ENCODE measurements around the gene KIAA1210.

Gene KIAA1210

DNA sequence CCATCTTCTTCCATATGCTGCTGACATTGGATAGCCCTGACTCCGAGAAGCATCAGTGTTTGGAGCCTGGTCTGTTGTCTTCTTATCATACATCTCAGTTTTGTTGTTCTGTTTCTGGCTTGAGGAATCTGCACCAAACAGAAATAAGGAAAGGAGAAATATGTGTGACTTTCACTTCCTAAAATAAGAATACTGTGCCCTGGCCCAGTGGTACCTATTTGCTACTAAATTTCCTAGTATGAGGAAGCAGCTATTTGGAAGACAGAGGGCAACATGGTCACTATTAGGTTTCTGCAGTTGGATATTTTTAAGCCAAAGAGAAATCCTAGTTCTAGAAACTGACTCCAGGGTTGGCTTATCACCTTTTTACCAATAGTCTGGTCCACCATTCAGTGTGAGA lies 38.0 kb downstream of the KIAA1210 start:
- Histone ChIP-seq H2BK12ac (ENCODE audit: low read length in 2 of 2) (no peak overlapping the region), H3K18ac (ENCODE audit: low read depth in 1 of 2, low read length in 2 of 2) (no peak overlapping the region), H2AFZ (ENCODE audit: low read depth, low read length) (no peak overlapping the region), H4K8ac (ENCODE audit: low read length) (no peak overlapping the region), H3K27ac (ENCODE audit: low read length, poor library complexity, severe bottlenecking) (no peak overlapping the region), H3K36me3 (ENCODE audit: control insufficient read depth in 1 of 2, insufficient read depth in 2 of 2, low read depth in 1 of 2, low read length in 2 of 2) (no peaks in the 10 kb centered on the region), H2BK5ac (ENCODE audit: low read depth, low read length, poor library complexity, severe bottlenecking) (no peak overlapping the region), H3K4me1 (ENCODE audit: control insufficient read depth, insufficient read depth, low read depth, low read length) (no peaks in the 10 kb centered on the region), H2BK120ac (ENCODE audit: low read depth, low read length) (no peak overlapping the region), H2BK15ac (ENCODE audit: low read depth, poor library complexity, severe bottlenecking) (no peak overlapping the region), H3K4me3 (ENCODE audit: insufficient read depth in 1 of 2, low read depth in 1 of 2, low read length in 2 of 2) (no peak overlapping the region), H3K9ac (ENCODE audit: low read length) (no peak overlapping the region), H3K14ac (ENCODE audit: low read length in 2 of 2) (no peak overlapping the region), H3K27me3 (ENCODE audit: control insufficient read depth in 1 of 2, insufficient read depth in 1 of 2, low read length in 2 of 2) (peaks cover 0 to 70% of the 10 kb centered on the region in 2 experiments), H4K91ac (ENCODE audit: low read length) (no peak overlapping the region), H3K79me1 (replicated peaks; ENCODE audit: low read length, poor library complexity, severe bottlenecking) (no peaks in the 10 kb centered on the region), H3K23ac (ENCODE audit: low read length in 2 of 2) (no peak overlapping the region), H3K9me3 (ENCODE audit: control insufficient read depth, low read length) (no peaks in the 10 kb centered on the region), H3K4ac (ENCODE audit: low read depth in 1 of 2, low read length in 2 of 2) (no peak overlapping the region), H3K4me2 (ENCODE audit: low read length, poor library complexity, severe bottlenecking) (no peak overlapping the region), H2AK5ac (ENCODE audit: low read length, severe bottlenecking) (no peak overlapping the region)
- DNase-seq, result no peak
- no CpG with 5 or more reads among the region's 1 CpG for WGBS

GRCh38 chrX:119087121-119087520 lies 40.5 kb downstream of the KIAA1210 start:
- no peak for DNase-seq
- Histone ChIP-seq H3K79me1 (replicated peaks; ENCODE audit: low read length, poor library complexity, severe bottlenecking) (no peaks in the 10 kb centered on the region), H3K4me3 (ENCODE audit: insufficient read depth in 1 of 2, low read depth in 1 of 2, low read length in 2 of 2) (no peak overlapping the region), H2AK5ac (ENCODE audit: low read length, severe bottlenecking) (no peak overlapping the region), H3K27ac (ENCODE audit: low read length, poor library complexity, severe bottlenecking) (no peak overlapping the region), H3K23ac (ENCODE audit: low read length in 2 of 2) (no peak overlapping the region), H3K27me3 (ENCODE audit: control insufficient read depth in 1 of 2, insufficient read depth in 1 of 2, low read length in 2 of 2) (peaks cover 0 to 78% of the 10 kb centered on the region in 2 experiments), H3K9ac (ENCODE audit: low read length) (no peak overlapping the region), H2AFZ (ENCODE audit: low read depth, low read length) (no peak overlapping the region), H2BK12ac (ENCODE audit: low read length in 2 of 2) (no peak overlapping the region), H3K14ac (ENCODE audit: low read length in 2 of 2) (no peak overlapping the region), H3K18ac (ENCODE audit: low read depth in 1 of 2, low read length in 2 of 2) (no peak overlapping the region), H2BK15ac (ENCODE audit: low read depth, poor library complexity, severe bottlenecking) (no peak overlapping the region), H4K8ac (ENCODE audit: low read length) (no peak overlapping the region), H3K36me3 (ENCODE audit: control insufficient read depth in 1 of 2, insufficient read depth in 2 of 2, low read depth in 1 of 2, low read length in 2 of 2) (no peaks in the 10 kb centered on the region), H2BK120ac (ENCODE audit: low read depth, low read length) (no peak overlapping the region), H3K4ac (ENCODE audit: low read depth in 1 of 2, low read length in 2 of 2) (no peak overlapping the region), H4K91ac (ENCODE audit: low read length) (no peak overlapping the region), H2BK5ac (ENCODE audit: low read depth, low read length, poor library complexity, severe bottlenecking) (no peak overlapping the region), H3K9me3 (ENCODE audit: control insufficient read depth, low read length) (no peaks in the 10 kb centered on the region), H3K4me1 (ENCODE audit: control insufficient read depth, insufficient read depth, low read depth, low read length) (no peaks in the 10 kb centered on the region), H3K4me2 (ENCODE audit: low read length, poor library complexity, severe bottlenecking) (no peak overlapping the region)
- 60% methylated on average over 1 of the region's 1 CpG for WGBS

- no peak overlapping the region for H2BK120ac ChIP-seq (ENCODE audit: low read depth, low read length)
- H2BK12ac ChIP-seq (ENCODE audit: low read length in 2 of 2), result no peak overlapping the region
- no peak overlapping the region for H4K8ac ChIP-seq (ENCODE audit: low read length)
- H3K36me3 ChIP-seq (ENCODE audit: control insufficient read depth in 1 of 2, insufficient read depth in 2 of 2, low read depth in 1 of 2, low read length in 2 of 2), result no peaks in the 10 kb centered on the region
- no peaks in the 10 kb centered on the region for H3K9me3 ChIP-seq (ENCODE audit: control insufficient read depth, low read length)
- H3K79me1 ChIP-seq (replicated peaks; ENCODE audit: low read length, poor library complexity, severe bottlenecking), result no peaks in the 10 kb centered on the region
- H3K4me2 ChIP-seq (ENCODE audit: low read length, poor library complexity, severe bottlenecking), result no peak overlapping the region
- peaks cover under 1 to 74% of the 10 kb centered on the region in 2 experiments for H3K27me3 ChIP-seq (ENCODE audit: control insufficient read depth in 1 of 2, insufficient read depth in 1 of 2, low read length in 2 of 2)
- H3K23ac ChIP-seq (ENCODE audit: low read length in 2 of 2), result no peak overlapping the region
- WGBS, result 69% methylated on average over 2 of the region's 3 CpGs
- H3K14ac ChIP-seq (ENCODE audit: low read length in 2 of 2), result no peak overlapping the region
- H3K9ac ChIP-seq (ENCODE audit: low read length), result no peak overlapping the region
- H3K4me3 ChIP-seq (ENCODE audit: insufficient read depth in 1 of 2, low read depth in 1 of 2, low read length in 2 of 2), result no peak overlapping the region
- H2AK5ac ChIP-seq (ENCODE audit: low read length, severe bottlenecking), result no peak overlapping the region
- no peak overlapping the region for H2BK5ac ChIP-seq (ENCODE audit: low read depth, low read length, poor library complexity, severe bottlenecking)
- H4K91ac ChIP-seq (ENCODE audit: low read length), result no peak overlapping the region
- no peak for DNase-seq
- H3K4me1 ChIP-seq (ENCODE audit: control insufficient read depth, insufficient read depth, low read depth, low read length), result no peaks in the 10 kb centered on the region
- no peak overlapping the region for H2AFZ ChIP-seq (ENCODE audit: low read depth, low read length)
- H3K27ac ChIP-seq (ENCODE audit: low read length, poor library complexity, severe bottlenecking), result no peak overlapping the region
- H3K18ac ChIP-seq (ENCODE audit: low read depth in 1 of 2, low read length in 2 of 2), result no peak overlapping the region
- H3K4ac ChIP-seq (ENCODE audit: low read depth in 1 of 2, low read length in 2 of 2), result no peak overlapping the region
- no peak overlapping the region for H2BK15ac ChIP-seq (ENCODE audit: low read depth, poor library complexity, severe bottlenecking)
These were observed 42.8 kb downstream of the KIAA1210 start for GRCh38 chrX:119084766-119085165.

GRCh38 chrX:119082278-119082677 lies 45.3 kb downstream of the KIAA1210 start:
- no peak overlapping the region for H2AFZ ChIP-seq (ENCODE audit: low read depth, low read length)
- H4K8ac ChIP-seq (ENCODE audit: low read length), result no peak overlapping the region
- H2AK5ac ChIP-seq (ENCODE audit: low read length, severe bottlenecking), result no peak overlapping the region
- H3K36me3 ChIP-seq (ENCODE audit: control insufficient read depth in 1 of 2, insufficient read depth in 2 of 2, low read depth in 1 of 2, low read length in 2 of 2), result no peaks in the 10 kb centered on the region
- peaks cover 5 to 66% of the 10 kb centered on the region in 2 experiments for H3K27me3 ChIP-seq (ENCODE audit: control insufficient read depth in 1 of 2, insufficient read depth in 1 of 2, low read length in 2 of 2)
- H3K4me2 ChIP-seq (ENCODE audit: low read length, poor library complexity, severe bottlenecking), result no peak overlapping the region
- no peak overlapping the region for H3K23ac ChIP-seq (ENCODE audit: low read length in 2 of 2)
- H3K18ac ChIP-seq (ENCODE audit: low read depth in 1 of 2, low read length in 2 of 2), result no peak overlapping the region
- H2BK5ac ChIP-seq (ENCODE audit: low read depth, low read length, poor library complexity, severe bottlenecking), result no peak overlapping the region
- peaks cover 10% of the 10 kb centered on the region for H3K9me3 ChIP-seq (ENCODE audit: control insufficient read depth, low read length)
- no peak overlapping the region for H4K91ac ChIP-seq (ENCODE audit: low read length)
- no CpG with 5 or more reads among the region's 1 CpG for WGBS
- no peak overlapping the region for H2BK15ac ChIP-seq (ENCODE audit: low read depth, poor library complexity, severe bottlenecking)
- H3K4me3 ChIP-seq (ENCODE audit: insufficient read depth in 1 of 2, low read depth in 1 of 2, low read length in 2 of 2), result no peak overlapping the region
- H3K14ac ChIP-seq (ENCODE audit: low read length in 2 of 2), result no peak overlapping the region
- H2BK120ac ChIP-seq (ENCODE audit: low read depth, low read length), result no peak overlapping the region
- H3K4me1 ChIP-seq (ENCODE audit: control insufficient read depth, insufficient read depth, low read depth, low read length), result no peaks in the 10 kb centered on the region
- no peak overlapping the region for H3K9ac ChIP-seq (ENCODE audit: low read length)
- H3K4ac ChIP-seq (ENCODE audit: low read depth in 1 of 2, low read length in 2 of 2), result no peak overlapping the region
- H3K79me1 ChIP-seq (replicated peaks; ENCODE audit: low read length, poor library complexity, severe bottlenecking), result no peaks in the 10 kb centered on the region
- no peak overlapping the region for H2BK12ac ChIP-seq (ENCODE audit: low read length in 2 of 2)
- no peak overlapping the region for H3K27ac ChIP-seq (ENCODE audit: low read length, poor library complexity, severe bottlenecking)
- DNase-seq, result no peak
